Heart right ventricle (tissue), 16 donors: ENCODE measurements around the gene ZNF79. TPM values are rescaled to one million over a fixed set of nuclear protein-coding genes. Genes with fewer than 3 reads are reported as not detected.

Source experiments
- ATAC-seq, 8 donors: fragments of 200-7000 bp; cut with Tn5 transposase; one replicate each; pipeline ENCODE4 v1.9.1; 2020; ENCODE audit warnings: mild to moderate bottlenecking in 8 of 8, moderate library complexity in 8 of 8, moderate number of reproducible peaks in 1 of 8
- DNase-seq, 2 donors: peaks; one replicate each; pipeline ENCODE4 v3.0.0-alpha.2; 2020
- H3K27ac ChIP-seq, 10 donors: fragments of 200-600 bp; sonication (generic) in 2 of 10; one replicate each; pipeline versions ENCODE4 v1.5.0 to v1.8.0; 2020 to 2022; ENCODE audit warnings: mild to moderate bottlenecking in 3 of 10
- H3K27me3 ChIP-seq, 7 donors: fragments of 200-600 bp; one replicate each; pipeline ENCODE4 v1.8.0; 2021 to 2022; ENCODE audit warnings: mild to moderate bottlenecking in 2 of 7
- H3K36me3 ChIP-seq, 9 donors: fragments of 200-600 bp; sonication (generic) in 1 of 9; one replicate each; pipeline versions ENCODE4 v1.5.0 to v1.8.0; 2020 to 2022; ENCODE audit warnings: mild to moderate bottlenecking in 2 of 9
- H3K4me1 ChIP-seq, 9 donors: fragments of 200-600 bp; sonication (generic) in 1 of 9; one replicate each; pipeline versions ENCODE4 v1.5.0 to v1.8.0; 2020 to 2022; ENCODE audit warnings: mild to moderate bottlenecking in 4 of 9
- H3K4me3 ChIP-seq, 10 donors: fragments of 200-600 bp; sonication (generic) in 2 of 10; one replicate each; pipeline versions ENCODE4 v1.5.0 to v1.8.0; 2020 to 2022; ENCODE audit warnings: mild to moderate bottlenecking in 7 of 10, moderate library complexity in 2 of 10
- H3K9me3 ChIP-seq, 11 donors: fragments of 200-600 bp in 10 of 11; sonication (generic) in 2 of 11; one replicate each; pipeline versions ENCODE4 v1.5.0 to v1.8.0; 2013 to 2022; ENCODE audit warnings: mild to moderate bottlenecking in 2 of 11, control low read depth in 1 of 11, moderate library complexity in 1 of 11
- WGBS, 2 donors: extraction: QIAGEN DNeasy Blood & Tissue Kit; methylation state at CpG; one replicate each; pipeline ENCODE4 v1.1.7; 2013; ENCODE audit warnings: inconsistent platforms in 1 of 2; 5-methylcytosine and 5-hydroxymethylcytosine counted together
- intact Hi-C, 10 donors: fragments of 100-400 bp; cut with DNase I; formaldehyde crosslinking; loops; one replicate each; pipeline versions ENCODE4 v1.11.1 to v1.14.2; 2022
- polyA plus RNA-seq, 2 donors: library from polyadenylated mRNA; stranded (reverse); fragments of 200-250 nt; gene quantifications; one replicate each; pipeline ENCODE4 v1.2.3, GENCODE V29; 2013
- total RNA-seq, 10 donors: library from RNA; stranded (reverse); fragmentation: NEBNext Ultra II Directional in 3 of 10; extraction: Animal tissue kit (Norgen Biotek cat#: 25700) in 3 of 10; gene quantifications; one replicate each; pipeline versions ENCODE4 v1.2.1 to v1.2.4, GENCODE V29; 2021 to 2023
- TF ChIP-seq, protein P1 (sequence below), 9 donors: fragments of 200-600 bp; sonication (generic) in 2 of 9; IDR thresholded peaks; one replicate each; pipeline versions ENCODE4 v1.5.0 to v1.8.0; 2021 to 2022; ENCODE audit warnings: antibody characterized with exemption in 9 of 9, mild to moderate bottlenecking in 5 of 9, moderate library complexity in 1 of 9
- donor health status: Arrhythmogenic right ventricular cardiomyopathy.
- donor health status: ischemic (EF 13 %, LVEDD 7.1; RV severe dilation, severe dysfunction).
- donor health status: healthy with polysubstance abuse.
- donor health status: DM: no; HTN: yes; CAD: no.
- donor health status: DM: no; HTN: no; CAD: no.
- donor health status: ischemic (EF 25% LVEDD 6.9; RV normal size, moderate dysfunction).
- donor health status: ischemic (EF 25% LVEDD 5.7; RV mildly dilated, moderate dysfunction).
- donor health status: healthy.
- donor health status: DM: yes; HTN: yes; CAD: no.
- donor health status: Ischemic cardiomyopathy.
- donor health status: ischemic (EF 35%, LVEDD 5.7; RV mildly dilated, moderate dysfunction).
- donor health status: nonischemic (EF 11% LVEDD 7.7; RV severe dilation, severe dysfunction).
- donor health status: DM: yes; HTN: yes; CAD: no.
- donor health status: PGD.
- donor health status: ischemic (EF 29% LVEDD 5.4; RV normal size, mild dysfunction).
- donor health status: nonischemic (EF 23%, LVEDD 6.1; RV moderate dilation, normal function).

ZNF79 gene
- total and polyA plus RNA-seq, 12 donors, result 2.1 to 8.3 (median 5.8) TPM

DNA sequence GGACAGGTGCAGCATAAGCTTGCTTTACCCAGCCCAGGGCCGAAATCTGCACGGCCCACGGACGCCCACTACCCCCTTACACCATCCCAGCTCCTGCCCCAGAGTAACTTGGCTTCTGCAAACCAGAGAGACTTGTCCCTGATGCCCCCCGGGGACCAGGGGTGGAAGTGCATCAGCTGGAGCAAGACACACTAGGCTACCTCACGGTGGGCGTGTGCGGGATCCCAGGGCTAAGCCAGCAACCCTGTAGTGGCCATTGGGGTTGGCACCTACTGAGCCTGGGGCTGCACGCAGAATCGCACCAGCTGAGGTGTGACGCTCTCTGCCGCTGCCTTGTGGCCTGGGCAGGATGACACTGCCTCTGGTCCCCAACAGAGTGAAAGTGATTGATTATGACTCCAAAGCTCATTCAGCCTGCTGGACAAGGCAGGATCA, 6.1 kb upstream of the ZNF79 start:
- WGBS, 2 donors, result 70 to 71% methylated on average over 12 of the region's 12 CpGs
- Histone ChIP-seq H3K27me3 (no peaks in the 10 kb centered on the region), H3K4me3 (no peak overlapping the region), H3K36me3 (no peaks in the 10 kb centered on the region), H3K9me3 (no peaks in the 10 kb centered on the region), H3K4me1 (peaks cover 2 to 22% (median 11%) of the 10 kb centered on the region in 9 donors), H3K27ac (no peak overlapping the region)
- TF ChIP-seq, protein P1, sequence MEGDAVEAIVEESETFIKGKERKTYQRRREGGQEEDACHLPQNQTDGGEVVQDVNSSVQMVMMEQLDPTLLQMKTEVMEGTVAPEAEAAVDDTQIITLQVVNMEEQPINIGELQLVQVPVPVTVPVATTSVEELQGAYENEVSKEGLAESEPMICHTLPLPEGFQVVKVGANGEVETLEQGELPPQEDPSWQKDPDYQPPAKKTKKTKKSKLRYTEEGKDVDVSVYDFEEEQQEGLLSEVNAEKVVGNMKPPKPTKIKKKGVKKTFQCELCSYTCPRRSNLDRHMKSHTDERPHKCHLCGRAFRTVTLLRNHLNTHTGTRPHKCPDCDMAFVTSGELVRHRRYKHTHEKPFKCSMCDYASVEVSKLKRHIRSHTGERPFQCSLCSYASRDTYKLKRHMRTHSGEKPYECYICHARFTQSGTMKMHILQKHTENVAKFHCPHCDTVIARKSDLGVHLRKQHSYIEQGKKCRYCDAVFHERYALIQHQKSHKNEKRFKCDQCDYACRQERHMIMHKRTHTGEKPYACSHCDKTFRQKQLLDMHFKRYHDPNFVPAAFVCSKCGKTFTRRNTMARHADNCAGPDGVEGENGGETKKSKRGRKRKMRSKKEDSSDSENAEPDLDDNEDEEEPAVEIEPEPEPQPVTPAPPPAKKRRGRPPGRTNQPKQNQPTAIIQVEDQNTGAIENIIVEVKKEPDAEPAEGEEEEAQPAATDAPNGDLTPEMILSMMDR (IDR thresholded peaks at IDR 0.05), result peak in 5 of 9 donors; percentile 17 to 37 (median 26)
- DNase-seq (no peak), ATAC-seq (peak in 4 of 8 donors; percentile 29 to 64 (median 54))
- intact Hi-C loops, result loop anchor here in 1 of 10 donors (1.0 kb wide), 1 partner anchor 19 kb away; no protein-coding TSS in a partner anchor

DNA sequence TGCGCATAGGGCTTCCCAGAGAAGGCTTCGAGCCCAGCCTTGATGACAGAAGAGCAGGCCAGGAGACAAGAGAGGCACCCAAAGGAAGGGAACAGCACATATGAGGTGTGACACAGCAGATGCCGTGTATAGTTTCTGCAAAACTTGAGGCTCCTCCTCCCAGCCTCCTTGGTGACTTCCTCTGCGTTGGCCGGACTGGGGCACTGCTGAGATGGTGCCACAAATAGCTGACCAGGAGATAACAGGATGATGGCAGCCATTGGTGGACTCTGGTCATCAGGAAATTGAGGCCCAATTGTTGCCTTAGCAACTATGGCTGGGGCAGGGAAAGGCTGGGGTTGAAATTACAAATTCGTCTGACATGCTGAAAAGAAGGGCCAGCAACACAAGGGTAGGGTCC, 4.8 kb upstream of the ZNF79 start:
- Histone ChIP-seq H3K4me1 (peaks cover 3 to 27% (median 14%) of the 10 kb centered on the region in 9 donors), H3K27me3 (no peaks in the 10 kb centered on the region), H3K9me3 (no peaks in the 10 kb centered on the region), H3K4me3 (peak overlapping the region in 3 of 10 donors; percentile 10 to 50 (median 49)), H3K27ac (peak overlapping the region in 2 of 10 donors; percentile 52 to 65), H3K36me3 (no peaks in the 10 kb centered on the region)
- WGBS, 2 donors, result 71 to 73% methylated on average over 6 of the region's 6 CpGs
- DNase-seq (no peak), ATAC-seq (no peak)
- intact Hi-C loops, result no loop called here
- TF ChIP-seq, protein P1 (IDR thresholded peaks at IDR 0.05), result no peak

DNA sequence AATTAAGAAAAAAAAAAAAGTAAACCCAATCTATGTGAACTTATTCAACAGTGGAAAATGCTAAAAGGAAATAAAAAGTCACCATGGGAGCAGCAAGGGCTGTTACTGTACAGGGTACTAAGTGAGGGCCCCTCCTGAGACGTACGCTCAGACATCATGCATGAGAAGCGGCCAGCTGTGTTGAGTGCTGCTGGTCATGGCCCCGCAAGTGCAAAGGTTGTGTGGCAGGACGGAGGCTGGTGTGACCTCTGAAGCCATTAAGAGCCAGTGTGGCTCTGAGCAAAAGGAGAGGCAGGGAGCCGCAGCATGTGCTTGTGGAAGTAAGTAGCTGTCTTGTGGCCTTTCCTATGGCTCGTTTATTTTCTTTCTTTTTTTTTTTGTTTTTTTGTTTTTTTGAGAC, 3.1 kb upstream of the ZNF79 start:
- H3K4me1 ChIP-seq, result peaks cover 13 to 42% (median 29%) of the 10 kb centered on the region in 9 donors
- TF ChIP-seq, protein P1 (IDR thresholded peaks at IDR 0.05), result no peak
- peaks cover 0 to under 1% (median 0%) of the 10 kb centered on the region in 9 donors for H3K36me3 ChIP-seq
- H3K27ac ChIP-seq, result no peak overlapping the region
- DNase-seq (no peak), ATAC-seq (no peak)
- no peaks in the 10 kb centered on the region for H3K27me3 ChIP-seq
- H3K9me3 ChIP-seq, result no peaks in the 10 kb centered on the region
- intact Hi-C loops, result loop anchor here in 2 of 10 donors (10.0 kb wide), 1 partner anchor 196 kb away; no protein-coding TSS in a partner anchor
- H3K4me3 ChIP-seq, result no peak overlapping the region
- 91 to 92% methylated on average over 7 of the region's 7 CpGs for WGBS, 2 donors

DNA sequence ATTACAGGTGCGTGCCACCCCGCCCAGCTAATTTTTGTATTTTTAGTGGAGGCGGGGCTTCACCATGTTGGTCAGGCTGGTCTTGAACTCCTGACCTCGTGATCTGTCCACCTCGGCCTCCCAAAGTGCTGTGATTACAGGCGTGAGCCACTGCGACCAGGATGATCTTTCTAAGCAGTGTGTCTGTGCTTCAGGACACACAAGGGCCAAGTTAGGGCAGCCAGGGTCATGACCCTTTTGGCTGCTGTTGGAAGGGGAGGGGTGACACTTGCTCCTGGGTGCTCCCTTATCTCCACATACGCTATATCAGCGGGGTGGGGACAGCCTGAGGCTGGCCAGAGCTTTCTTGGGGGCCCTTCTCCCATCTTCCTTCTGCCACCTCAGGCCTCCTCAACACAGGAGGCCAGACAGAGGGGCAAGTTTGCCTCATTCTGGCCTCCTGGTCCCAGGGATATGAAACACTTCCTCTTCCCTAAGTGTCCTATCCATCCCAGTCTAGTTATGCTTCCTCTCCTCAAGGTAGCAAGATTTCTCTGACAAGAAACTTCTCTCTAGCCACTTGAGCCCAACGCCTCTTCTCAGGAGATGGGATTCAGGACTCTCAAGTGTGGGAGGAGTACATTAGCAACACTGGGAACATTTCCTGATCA, 1.9 kb upstream of the ZNF79 start:
- H3K36me3 ChIP-seq, result peaks cover 0 to 10% (median 0%) of the 10 kb centered on the region in 9 donors
- H3K27ac ChIP-seq, result no peak overlapping the region
- 76 to 82% methylated on average over 10 of the region's 10 CpGs for WGBS, 2 donors
- no peak for DNase-seq
- H3K9me3 ChIP-seq, result no peaks in the 10 kb centered on the region
- ATAC-seq, result no peak
- no peaks in the 10 kb centered on the region for H3K27me3 ChIP-seq
- intact Hi-C loops, result loop anchor here in 2 of 10 donors (10.0 kb wide), 1 partner anchor 197 kb away; no protein-coding TSS in a partner anchor
- peak overlapping the region in 2 of 10 donors; percentile 92 to 100 for H3K4me3 ChIP-seq
- H3K4me1 ChIP-seq, result peaks cover 13 to 50% (median 36%) of the 10 kb centered on the region in 9 donors
- TF ChIP-seq, protein P1 (IDR thresholded peaks at IDR 0.05), result no peak
